ENCODE results near the gene TCF12.

TCF12 gene

DNA sequence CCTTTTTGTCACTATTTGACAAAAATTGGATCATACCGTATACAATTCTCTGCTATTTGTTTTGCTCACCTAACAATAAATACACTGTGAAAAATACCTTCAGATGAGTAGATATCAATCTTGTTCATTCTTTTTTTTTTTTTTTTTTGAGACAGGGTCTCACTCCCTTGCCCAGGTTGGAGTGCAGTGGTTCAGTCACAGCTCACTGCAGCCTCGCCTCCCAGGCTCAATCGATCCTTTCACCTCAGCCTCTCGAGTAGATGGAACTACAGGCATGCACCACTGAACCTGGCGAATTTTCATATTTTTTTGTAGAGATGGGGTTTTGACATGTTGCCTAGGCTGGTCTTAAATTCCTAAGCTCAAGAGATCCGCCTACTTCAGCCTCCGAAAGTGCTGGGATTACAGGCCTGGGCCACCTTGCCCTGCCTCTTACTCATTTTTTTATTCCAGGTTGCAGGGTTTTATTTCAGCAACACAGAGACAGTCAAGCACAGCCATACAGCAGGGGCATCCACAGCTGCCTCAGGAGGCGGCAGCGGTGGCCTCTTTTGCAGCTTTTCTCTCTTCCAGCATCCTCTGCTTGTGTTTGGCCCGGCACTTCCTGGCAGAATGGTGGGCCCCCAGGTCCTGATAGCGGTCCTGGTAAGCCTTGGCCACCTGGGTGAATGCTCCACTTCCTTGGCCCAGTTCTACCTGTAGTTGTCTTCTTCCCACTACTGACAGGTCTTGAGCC lies 406.7 kb downstream of the TCF12 start:
- no peak for DNase-seq

- no peak for DNase-seq
These were observed 407.8 kb downstream of the TCF12 start for GRCh38 chr15:57326196-57326595.

GRCh38 chr15:57327985-57328471 lies 409.6 kb downstream of the TCF12 start:
- no peak for DNase-seq

DNA sequence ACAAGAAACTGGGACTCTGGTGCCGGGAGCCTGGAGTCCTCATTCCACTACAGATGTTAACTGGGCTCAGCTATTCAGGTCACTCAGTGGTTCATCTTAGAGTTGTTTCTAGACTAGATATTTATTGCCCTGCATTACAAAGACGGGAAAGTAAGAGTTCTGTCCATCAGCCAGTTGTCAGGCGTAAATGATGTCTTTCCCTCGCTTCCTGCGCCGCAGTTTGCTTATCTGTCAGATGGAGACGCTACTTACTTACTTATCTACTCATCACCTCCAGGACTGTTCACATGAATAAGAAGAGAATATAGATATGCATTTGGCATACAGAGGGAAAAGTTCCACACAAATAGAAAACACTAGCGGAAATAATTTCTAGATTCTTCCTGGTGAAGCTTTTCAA lies 410.0 kb downstream of the TCF12 start:
- DNase-seq = no peak

DNA sequence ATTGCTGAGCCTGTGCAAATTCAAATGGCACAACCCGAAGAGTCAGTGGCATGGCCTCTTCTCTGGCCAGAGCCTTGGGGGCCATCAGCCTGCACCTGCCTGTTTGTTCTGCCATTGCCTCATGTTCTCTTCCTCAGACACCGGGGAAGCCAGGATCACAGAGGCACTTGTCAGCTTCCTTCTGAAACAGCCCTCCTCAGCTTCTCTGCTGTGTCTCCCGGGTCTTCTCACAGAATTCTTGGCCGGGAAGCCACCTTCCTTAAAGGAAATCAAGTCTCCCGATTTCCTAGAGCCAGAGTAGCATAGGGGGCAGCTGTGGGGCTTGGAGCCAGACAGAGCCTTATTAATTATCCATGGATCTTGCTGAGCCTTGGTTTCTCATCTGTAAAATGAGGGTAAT lies 410.5 kb downstream of the TCF12 start:
- no peak for DNase-seq

DNA sequence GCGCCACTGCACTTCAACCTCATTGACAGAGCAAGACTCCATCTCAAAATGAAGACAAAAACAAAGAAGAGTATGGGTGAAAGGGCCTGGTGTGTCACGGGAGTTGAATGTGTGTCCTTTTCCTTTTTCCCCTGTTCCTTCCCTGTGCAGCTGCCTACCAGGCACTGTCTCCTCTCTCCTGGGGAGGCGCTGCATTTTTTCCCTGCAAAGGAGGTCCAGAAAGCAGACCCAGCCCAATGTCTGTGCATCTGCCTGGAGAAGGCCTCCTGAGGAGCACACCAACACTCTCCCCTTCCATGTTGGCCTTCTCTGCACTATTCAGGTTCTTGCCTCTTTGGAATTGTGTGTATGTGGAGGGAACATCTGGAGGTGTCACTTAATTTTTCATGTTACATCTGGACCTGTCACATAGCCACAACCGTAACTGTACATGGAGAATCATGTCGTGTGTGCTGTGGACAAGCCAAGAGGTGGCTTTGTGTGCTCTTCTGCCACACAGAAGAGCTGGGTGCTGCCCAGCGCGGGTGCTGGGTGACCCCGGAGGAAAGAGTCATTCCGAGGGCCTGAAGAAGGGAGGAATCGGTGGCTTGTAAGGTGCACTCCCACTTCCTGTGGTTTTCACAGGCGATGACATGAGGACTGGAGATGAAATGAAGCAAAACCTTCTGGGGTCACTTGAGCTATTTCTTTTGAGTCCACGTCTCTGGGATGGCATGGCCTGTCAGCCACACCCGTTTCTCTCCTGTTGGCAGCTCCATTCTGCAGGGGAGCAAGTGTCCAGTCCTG lies 411.3 kb downstream of the TCF12 start:
- no peak for DNase-seq

DNA sequence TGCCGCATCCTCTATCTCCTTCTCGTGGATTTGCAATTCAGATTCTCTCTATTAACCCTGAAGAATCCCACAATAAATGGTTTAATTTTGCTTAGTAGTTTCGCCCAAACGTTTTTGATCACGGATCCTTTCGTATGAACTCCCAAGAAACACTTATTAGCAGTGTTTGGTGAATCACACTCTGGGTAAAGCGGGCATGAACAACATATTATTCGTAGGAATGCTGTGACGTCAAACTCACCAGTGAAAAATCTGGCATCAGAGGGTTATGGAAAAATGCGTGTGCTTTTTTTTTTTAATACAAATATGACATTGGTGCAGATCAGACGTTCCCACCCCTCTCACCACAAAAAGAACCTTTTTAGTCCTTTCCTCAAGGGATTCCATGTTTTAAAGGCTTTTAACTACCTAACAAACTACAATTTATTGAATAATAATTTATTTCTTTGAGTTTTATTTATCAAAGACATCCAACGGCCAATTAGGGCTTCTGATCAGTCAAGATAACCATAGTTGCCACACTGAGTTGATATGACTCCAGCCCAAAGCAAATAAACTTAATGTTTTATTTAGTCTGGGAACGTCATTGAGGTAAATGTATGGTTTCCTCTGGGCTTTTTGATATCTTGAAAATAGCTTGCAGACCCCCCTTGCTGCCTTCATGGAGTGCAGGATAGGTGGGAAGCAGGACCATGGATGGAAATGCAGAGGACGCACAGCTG lies 412.3 kb downstream of the TCF12 start:
- no peak for DNase-seq

DNA sequence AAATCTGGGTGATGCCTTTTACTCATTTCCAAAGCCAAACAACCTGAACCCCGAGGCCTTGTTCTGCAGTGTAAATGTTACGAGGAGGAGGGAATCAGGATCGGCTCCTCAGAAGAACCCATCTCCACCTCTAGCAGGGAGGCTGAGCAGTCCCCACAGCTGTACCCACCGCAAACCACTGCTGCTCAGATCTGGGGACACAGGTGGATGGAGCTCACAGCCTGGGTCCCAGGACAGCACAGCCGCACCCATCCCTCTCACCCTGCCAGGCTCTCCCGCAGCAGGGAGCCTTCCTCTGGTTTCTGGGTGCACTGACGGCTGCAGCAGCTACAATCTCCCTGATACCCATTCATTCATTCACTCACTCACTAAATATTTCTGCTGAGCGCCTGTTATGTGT lies 413.9 kb downstream of the TCF12 start:
- no peak for DNase-seq

DNA sequence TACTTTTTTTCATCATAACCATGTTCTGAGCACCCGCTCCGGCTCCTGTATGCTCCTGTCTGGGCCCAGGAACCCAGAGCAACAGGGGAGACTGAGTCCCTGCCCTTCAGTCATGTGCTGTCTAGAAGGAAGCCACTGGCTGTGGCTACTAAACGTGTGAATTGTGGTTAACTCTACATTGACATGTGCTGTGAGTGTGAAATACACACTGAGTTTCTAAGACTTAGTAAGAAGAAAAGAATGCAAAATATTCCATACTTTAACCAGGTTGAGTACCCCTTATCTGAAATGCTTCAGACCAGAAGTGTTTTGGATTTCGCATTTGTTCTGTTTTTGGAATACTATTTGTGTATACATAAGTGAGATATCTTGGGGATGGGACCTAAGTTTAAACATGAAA lies 415.0 kb downstream of the TCF12 start:
- DNase-seq = no peak

- DNase-seq = no peak
These were observed 415.8 kb downstream of the TCF12 start for GRCh38 chr15:57334257-57334656.

GRCh38 chr15:57335293-57335715 lies 416.9 kb downstream of the TCF12 start:
- DNase-seq = no peak

DNA sequence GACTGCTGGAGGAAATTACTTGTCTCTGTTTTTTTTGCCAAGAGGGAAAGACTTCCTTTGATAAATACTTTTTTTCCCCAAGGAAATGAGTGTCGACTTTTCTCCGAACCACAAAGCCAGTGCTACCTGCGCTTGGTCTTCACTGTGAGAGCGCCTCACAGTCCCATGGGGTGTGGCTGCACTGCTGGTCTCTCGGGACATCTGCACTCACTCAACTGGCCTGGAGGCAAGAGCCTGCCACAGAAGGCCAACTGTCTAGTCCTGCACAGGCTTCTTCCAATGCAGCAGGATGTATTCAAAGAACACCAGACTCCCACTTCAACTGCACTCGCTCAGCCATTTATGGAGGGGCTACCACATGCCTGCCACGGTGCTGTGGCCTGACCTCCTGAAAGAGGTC lies 417.3 kb downstream of the TCF12 start:
- no peak for DNase-seq

- no peak for DNase-seq
These were observed 419.5 kb downstream of the TCF12 start for GRCh38 chr15:57337868-57338411.

GRCh38 chr15:57339321-57339720 lies 420.9 kb downstream of the TCF12 start:
- DNase-seq = no peak

Measured in NCI-H2081 (cell line).